Measurements from ENCODE around the gene SLCO1B1. TPM values are rescaled to one million over a fixed set of nuclear protein-coding genes. Genes with fewer than 3 reads are reported as not detected.

SLCO1B1 gene
- total RNA-seq, 1 donor from 2014 or later: not detected

DNA sequence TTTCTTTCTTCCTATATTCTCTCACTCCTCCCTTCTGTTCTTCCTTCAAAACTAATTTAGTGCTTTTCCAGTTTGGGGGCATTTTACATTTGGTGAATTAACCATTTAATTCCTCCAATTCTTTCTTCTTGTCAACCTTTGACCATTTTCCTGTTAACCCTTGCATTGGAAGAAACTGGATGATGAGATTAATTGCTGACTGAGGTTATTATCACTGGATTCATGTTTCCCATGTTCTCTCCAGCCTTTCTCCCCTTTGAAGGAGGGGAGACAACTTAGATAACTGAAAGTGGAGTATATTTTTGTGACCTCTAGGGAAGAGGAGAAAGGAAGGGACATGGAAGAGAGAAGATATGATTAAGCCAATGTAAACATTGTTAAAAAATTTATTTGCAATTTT, 133.2 kb downstream of the SLCO1B1 start:
- intact Hi-C loops (cut with DNase I): no loop called here
- no peaks in the 10 kb centered on the region for H3K4me1 ChIP-seq
- DNase-seq: no peak
- no peaks in the 10 kb centered on the region for H3K36me3 ChIP-seq
- H3K27ac ChIP-seq: no peak overlapping the region
- H3K27me3 ChIP-seq: no peaks in the 10 kb centered on the region
- peaks cover 4% of the 10 kb centered on the region for H3K9me3 ChIP-seq
- no peak overlapping the region for H3K4me3 ChIP-seq
- no peak for ATAC-seq
- TF ChIP-seq, protein P1, sequence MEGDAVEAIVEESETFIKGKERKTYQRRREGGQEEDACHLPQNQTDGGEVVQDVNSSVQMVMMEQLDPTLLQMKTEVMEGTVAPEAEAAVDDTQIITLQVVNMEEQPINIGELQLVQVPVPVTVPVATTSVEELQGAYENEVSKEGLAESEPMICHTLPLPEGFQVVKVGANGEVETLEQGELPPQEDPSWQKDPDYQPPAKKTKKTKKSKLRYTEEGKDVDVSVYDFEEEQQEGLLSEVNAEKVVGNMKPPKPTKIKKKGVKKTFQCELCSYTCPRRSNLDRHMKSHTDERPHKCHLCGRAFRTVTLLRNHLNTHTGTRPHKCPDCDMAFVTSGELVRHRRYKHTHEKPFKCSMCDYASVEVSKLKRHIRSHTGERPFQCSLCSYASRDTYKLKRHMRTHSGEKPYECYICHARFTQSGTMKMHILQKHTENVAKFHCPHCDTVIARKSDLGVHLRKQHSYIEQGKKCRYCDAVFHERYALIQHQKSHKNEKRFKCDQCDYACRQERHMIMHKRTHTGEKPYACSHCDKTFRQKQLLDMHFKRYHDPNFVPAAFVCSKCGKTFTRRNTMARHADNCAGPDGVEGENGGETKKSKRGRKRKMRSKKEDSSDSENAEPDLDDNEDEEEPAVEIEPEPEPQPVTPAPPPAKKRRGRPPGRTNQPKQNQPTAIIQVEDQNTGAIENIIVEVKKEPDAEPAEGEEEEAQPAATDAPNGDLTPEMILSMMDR (IDR thresholded peaks at IDR 0.05): no peak

DNA sequence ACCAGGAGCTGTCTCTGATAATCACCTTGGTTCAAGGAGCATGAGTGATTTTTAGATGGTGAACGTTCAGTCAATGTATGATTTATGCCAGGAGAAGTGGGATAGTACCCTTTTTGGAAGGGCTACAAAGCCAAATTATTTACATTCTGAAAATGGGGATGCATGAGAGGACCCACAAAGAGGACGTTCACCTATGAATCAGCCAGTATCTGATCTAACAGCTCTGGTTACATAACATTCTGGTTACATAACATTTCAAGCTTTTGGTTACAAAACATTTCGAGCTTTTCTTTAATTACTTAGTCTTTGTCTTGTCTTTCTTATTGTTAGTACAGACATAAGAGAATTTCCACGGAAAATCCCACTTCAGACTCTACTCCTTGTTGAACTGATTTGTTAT, 134.9 kb downstream of the SLCO1B1 start:
- TF ChIP-seq, protein P1 (IDR thresholded peaks at IDR 0.05): no peak
- Histone ChIP-seq H3K27ac (no peak overlapping the region), H3K9me3 (no peaks in the 10 kb centered on the region), H3K4me3 (no peak overlapping the region), H3K36me3 (no peaks in the 10 kb centered on the region), H3K4me1 (no peaks in the 10 kb centered on the region), H3K27me3 (no peaks in the 10 kb centered on the region)
- no peak for DNase-seq
- ATAC-seq: no peak
- intact Hi-C loops (cut with DNase I): no loop called here

DNA sequence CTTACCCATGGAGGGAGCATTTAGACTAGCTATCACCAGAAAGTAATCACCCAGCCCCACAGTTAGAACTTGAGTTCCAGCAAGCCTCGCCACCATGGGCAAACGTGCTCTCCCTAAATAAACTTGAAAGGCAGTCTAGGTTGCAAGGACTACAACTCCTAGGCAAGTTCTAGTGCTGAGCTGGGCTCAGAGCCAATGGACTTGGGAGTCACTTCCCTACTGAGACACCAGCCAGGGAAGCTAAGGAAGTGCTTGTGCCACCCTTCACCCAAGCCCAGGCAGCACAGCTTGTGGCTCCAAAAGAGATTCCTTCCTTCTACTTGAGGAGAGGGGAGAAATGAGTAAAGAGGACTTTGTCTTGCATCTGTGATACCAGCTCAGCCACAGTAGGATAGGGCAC, 145.8 kb downstream of the SLCO1B1 start:
- H3K4me3 ChIP-seq: no peak overlapping the region
- no peaks in the 10 kb centered on the region for H3K9me3 ChIP-seq
- DNase-seq (no peak), ATAC-seq (peak; percentile 59)
- no peaks in the 10 kb centered on the region for H3K27me3 ChIP-seq
- TF ChIP-seq, protein P1 (IDR thresholded peaks at IDR 0.05): no peak
- intact Hi-C loops (cut with DNase I): no loop called here
- no peaks in the 10 kb centered on the region for H3K4me1 ChIP-seq
- no peak overlapping the region for H3K27ac ChIP-seq
- no peaks in the 10 kb centered on the region for H3K36me3 ChIP-seq

Other genes with a start within 250 kb of the SLCO1B1 start
- gene SLCO1A2, start 203.7 kb downstream of the SLCO1B1 start, total RNA-seq: 9.2 TPM
- not detected for gene IAPP, start 241.7 kb downstream of the SLCO1B1 start, total RNA-seq